NCI-H524 (cell line): ENCODE measurements around the gene C16orf95.
A peak's percentile ranks its signal among the peaks of the same experiment; 100 is the strongest.
"Not testable (repeated sequence)": the region's sequence is repeated elsewhere in the genome, so short reads cannot be mapped to it uniquely, and the experiment has no call there.

ENCODE experiments used
- DNase-seq, 2 experiments: peaks; one replicate each; lab custom pipeline; 2025; lab: John Stamatoyannopoulos, UW

Gene C16orf95

GRCh38 chr16:87346517-87347060 lies 29.4 kb upstream of the C16orf95 start:
- DNase-seq: no peak

DNA sequence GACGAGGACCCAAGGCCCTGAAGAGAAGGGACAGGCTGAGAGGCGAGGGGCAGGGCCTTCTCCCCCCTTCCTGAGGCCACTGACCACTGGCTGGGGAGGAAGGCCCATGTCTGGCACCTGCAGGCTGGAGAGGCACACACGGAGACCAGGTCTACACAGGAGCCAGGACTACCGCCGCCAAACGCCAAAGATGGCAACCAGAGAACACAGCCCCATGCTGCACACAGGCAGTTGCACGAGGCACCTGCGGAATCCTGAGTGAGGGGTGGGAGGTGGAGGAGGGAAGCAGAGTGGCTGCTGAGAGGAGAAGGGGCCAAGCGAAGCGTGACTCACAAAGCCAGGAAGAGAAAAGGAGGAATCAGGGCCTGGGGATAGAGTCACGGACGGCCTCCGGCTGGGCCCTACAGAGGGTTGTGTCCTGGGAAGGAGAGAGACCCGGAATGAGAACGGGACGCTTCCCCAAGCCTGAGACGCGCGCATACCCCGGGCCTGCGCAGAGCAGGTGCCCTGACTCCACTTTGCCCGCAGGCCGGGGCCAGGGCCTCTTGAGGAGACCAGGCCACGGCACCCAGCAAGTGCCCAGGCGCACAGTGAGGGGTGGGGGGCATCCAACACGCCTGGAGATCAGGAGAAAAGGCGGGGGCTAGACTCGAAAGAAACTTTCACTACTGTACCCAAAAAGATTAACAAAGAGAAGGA lies 28.7 kb upstream of the C16orf95 start:
- DNase-seq: no peak

DNA sequence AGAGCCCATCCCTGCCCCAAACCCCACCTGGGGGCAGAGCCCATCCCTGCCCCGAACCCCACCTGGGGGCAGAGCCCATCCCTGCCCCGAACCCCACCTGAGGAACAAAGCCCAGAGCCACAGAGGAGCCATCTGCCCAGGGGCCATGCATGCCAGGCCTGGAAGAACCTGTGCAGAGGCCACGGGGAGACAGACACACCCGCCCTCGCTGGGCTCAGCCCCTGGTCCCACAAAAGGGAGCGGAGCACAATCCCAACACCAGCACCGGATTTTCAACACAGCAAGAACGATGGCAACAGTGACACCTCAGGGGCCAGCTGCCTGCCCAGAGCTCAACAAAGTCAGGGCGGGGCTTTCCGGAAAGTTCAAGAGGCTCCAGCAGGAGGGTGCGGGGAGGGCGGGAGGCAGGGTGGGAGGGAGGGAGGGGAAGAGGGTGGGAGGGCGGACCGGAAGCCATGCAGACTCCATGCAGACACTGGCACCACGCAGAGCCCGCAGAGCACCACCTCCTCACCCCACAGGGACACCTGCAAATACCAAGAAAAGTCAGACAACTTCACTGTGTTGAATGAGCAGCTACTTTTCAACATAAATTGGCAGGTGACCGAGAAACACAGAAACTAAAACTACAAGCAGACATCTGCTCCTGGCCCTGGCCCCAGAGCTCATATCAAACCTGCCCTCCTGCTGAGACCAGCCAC lies 27.9 kb upstream of the C16orf95 start:
- DNase-seq: peak; percentile 32 to 66

- no peak for DNase-seq
Observed at GRCh38 chr16:87344165-87344930, 27.2 kb upstream of the C16orf95 start.

DNA sequence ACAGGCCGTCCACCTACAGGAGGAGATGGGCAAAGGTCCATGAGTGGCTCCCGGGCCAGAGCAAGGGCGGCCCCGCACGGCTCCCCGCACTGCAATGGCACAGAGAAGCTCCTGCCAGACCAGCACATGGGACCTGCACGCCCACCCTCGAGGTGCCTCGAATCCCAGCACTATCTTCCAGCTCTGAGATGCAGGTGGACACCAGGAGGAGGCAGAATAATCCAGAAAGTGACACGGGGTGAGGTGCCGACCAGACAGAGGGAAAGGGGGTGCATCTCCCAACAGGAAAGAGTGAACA lies 26.5 kb upstream of the C16orf95 start:
- DNase-seq: no peak

DNA sequence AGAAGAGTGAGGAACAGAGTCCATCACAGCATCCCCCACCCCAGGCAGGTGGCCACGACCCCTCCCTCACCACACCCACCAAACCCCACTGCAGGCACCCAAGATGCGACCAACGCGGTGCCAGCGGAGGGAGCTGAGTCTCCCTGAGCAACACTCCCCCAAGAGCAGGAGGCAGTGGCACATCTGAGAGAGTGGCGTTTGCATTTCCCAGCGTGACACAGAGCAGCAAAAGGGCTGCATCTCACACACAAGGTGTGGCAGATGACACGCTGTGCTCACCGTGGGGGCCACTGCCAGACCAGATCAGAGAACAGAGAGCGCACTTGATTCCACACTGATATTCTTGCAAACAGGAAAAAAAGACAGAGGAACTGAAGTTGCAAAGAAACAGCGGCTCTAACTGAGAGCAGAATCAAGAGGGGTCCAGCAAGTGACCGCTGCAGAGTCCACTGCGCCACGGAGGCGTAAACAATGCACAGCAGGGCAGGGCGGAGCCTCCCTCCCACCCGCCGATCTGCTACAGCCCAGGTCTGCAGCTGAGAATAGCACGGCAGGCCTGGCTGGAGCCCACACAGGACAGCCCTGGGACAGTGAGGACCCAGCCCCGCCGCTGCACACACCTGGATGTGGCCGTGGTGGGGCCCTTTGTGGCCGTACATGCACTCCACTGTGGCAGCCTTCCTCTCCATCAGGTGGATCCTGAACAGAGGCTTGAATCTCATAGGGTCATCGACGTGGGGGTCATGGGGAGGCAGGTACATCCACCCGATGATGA lies 26.0 kb upstream of the C16orf95 start:
- no peak for DNase-seq

- DNase-seq: no peak
Observed at GRCh38 chr16:87342504-87342903, 25.3 kb upstream of the C16orf95 start.

DNA sequence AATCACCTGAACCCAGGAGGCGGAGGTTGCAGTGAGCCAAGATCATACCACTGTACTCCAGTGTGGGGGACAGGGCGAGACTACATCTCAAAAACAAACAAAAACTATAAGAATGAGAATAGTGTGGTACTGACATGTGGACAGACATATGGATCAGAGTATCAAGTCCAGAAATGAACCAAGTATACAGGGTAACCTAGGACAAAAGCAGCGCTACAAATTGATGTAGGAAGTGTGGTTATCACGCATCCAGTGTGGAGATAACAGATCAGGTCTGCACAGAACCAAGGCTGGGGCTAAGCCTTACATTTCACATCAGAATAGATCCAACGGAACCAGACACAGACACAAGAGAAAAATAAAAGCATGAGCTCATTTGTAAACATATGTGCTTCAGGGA lies 23.0 kb upstream of the C16orf95 start:
- DNase-seq: no peak

GRCh38 chr16:87339724-87340105 lies 22.5 kb upstream of the C16orf95 start:
- DNase-seq: not testable (repeated sequence)

GRCh38 chr16:87339086-87339723 lies 22.0 kb upstream of the C16orf95 start:
- no peak for DNase-seq

GRCh38 chr16:87338155-87338765 lies 21.1 kb upstream of the C16orf95 start:
- no peak for DNase-seq

DNA sequence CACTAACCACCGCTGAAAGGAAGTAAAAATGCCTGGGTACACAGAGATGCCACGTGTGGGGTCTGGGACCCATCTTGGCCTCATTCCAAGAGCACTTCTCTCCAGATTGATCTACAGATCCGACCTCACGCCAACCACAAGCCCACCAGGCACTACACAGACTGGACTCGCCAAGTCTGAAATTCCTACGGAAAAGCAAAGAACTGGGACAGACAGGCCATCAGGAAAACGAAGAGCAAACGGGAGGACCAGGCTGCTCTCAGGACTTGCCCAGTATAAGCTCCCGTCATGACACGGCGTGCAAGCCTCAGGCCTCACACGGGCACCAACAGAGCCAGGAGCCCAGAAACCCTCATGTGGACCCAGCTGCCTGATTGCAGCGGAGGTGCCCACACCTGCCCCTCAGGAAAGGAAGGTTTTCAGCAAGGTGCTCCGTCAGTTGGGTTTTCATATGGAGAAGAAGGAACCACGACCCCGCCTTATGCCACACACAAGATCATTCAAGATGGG lies 20.1 kb upstream of the C16orf95 start:
- DNase-seq: no peak

GRCh38 chr16:87336434-87337240 lies 19.4 kb upstream of the C16orf95 start:
- no peak for DNase-seq

DNA sequence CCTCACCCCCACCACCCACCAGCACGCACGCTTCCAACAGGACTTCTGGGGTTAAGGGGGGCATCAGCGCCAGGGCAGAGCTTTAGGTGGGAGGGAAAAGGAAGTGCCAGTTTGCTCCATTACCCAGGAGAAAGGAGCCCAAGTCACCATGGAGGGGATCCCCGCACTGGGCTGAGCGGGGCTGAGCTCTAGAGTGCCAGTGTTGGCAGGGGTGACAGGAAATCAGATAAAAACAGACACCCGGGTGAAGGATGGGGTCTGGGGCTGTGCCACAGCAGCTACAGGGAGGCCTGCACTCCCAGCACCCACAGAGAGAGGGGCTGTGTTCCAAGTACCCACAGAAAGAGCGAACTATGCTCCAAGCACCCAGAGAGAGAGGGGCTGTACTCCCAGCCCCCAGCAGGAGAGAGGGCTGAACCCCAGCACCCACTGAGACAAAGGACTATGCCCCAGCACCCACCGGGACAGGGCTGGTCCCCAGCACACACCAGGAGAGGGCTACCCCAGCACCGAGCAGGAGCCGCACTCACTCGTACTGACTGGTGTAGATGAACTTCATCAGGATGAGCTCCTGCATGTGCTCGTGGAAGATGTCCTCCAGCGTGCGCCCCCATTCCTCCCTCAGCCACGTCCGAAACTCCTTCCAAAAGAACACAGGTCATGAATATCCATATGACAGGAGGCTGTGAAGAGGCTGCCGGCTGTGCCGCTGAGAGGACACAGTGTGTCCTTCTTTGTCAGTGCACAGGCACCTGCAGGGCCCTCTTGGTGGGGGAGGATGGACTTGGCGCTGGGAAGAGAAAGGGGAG lies 18.6 kb upstream of the C16orf95 start:
- no peak for DNase-seq

DNA sequence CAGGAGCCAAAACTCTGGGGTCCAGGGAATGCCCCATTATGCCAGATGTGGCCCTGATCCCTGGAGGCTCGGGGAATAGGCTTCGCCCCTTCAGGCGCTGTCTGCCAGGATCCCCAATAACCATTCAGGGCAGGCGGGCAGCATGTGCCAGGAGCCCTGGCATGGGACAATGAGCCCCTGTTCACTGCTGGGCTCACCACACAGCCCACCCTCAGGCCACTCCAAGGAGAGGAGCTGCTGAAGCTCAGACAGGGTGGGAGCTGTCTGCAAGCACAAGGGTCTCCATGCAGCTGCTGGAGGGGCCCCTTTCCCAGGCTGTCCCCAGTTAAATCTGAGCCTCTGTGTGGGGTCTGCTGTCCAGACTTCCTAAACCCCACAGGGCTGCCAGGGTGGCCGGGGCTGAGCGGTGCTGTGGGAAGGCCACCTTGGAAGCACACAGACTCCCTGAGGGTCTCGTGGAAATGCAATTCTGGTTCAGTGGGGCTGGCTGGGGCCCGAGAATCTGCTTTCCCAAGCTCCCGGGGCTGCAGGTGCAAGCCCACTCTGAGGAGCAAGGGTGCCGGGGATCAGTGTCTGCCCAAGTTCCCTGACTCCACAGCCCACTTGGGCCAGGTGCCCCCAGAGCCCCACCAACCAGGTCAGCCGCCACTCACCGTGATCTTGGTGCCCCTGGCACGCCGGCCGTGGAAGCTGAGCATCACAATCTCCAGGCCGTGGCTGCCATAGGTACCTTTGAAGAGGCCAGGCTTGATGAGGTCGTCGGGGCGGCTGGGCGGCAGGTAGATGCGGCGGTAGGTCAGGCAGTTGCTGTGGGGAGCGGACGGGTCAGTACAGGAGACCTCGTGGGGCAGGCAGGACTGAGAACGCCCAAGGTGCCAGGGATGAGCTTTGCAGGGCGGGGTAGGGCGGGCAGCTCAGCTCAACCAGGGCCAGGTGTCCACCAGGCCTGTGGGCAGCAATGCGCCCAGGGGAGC lies 17.7 kb upstream of the C16orf95 start:
- no peak for DNase-seq

DNA sequence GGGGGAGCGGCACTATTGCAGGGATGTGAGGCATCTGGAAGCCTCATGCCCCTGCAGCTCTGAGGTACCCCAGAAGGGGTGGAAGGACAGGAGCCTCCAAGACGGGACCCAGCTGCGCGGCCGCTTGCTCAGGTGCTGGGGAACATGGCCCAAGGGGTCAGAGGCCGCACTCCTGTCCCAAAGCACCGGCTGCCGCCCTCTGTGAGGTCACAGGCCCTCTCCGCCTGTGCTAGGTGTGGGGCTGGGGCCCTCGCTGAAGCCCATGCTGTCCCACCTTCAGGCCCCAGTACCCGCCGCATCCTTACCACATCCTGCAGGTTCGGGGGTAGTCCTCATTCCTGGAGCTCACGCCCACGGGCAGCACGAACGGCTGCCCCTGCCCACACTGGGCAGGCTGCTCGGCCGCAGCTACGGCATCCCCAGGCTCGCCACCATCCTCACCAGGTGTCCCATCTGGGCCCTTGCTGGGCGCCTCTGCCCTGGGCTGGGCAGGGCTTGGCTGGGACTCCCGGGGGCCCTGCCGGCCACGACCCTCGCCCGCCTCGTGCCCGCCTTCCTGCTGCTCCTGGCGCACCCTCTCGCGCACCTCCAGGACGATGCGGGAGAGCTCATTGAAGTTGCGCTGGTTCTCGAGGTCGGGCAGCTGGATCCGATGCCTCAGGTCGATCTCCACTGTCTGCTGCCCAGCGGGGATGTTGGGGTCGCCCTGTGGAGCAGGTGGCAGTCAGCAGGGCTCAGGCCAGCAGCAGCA lies 16.6 kb upstream of the C16orf95 start:
- DNase-seq: no peak

DNA sequence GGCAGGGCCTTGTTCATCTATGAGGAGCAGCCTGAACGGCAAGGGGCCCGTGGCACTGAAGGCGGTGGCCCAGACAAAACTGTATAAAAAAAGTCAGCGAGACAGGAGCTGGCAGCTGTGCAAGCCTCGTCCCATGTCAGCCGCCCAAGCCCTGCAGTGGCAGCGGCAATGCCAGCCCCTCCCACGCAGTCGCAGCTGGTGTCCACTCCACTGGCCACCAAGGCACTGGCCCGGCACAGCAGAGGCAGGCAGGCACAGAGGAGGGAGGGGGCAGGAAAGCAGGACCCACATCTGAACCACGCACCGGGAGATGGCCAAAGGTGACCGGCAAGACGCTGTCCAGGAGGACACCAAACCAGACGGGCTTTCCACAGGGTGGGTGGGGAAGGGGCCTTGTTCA lies 15.9 kb upstream of the C16orf95 start:
- DNase-seq: no peak
